ENCODE measurements around the gene MANEA.

DNA sequence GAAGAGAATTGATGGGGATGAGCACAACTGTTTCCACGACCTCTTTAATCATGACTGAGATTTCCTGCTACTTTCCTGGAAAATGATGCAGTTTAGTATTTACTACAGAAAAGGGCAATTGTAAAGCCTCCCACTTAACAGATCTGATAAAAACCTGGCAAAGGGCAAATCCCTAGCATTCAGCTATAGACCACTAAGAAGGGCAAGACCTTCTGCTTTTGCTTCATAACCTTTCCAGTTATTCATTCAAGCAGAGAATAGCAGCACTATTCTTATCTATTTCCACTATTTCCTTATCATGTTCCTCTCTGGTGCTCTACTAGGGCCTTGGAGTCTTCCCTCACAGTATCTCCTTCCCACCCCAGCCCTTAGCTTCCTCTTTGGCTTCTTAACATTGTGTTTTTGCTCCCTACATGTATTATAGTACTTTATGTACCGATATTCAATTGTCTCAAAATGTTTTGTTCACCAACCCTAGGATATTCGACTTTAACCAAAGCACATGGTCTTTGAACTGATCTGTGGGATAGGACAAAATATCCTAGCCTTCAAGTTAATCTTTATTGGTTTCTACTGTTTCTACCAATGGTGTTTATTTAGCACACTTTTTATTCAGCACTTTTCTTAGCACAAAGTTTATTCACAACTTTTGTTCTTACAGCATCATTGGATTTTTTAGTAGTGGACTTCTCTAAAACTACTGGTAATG is 32.7 kb upstream of the MANEA start:
- TF ChIP-seq, protein P1, sequence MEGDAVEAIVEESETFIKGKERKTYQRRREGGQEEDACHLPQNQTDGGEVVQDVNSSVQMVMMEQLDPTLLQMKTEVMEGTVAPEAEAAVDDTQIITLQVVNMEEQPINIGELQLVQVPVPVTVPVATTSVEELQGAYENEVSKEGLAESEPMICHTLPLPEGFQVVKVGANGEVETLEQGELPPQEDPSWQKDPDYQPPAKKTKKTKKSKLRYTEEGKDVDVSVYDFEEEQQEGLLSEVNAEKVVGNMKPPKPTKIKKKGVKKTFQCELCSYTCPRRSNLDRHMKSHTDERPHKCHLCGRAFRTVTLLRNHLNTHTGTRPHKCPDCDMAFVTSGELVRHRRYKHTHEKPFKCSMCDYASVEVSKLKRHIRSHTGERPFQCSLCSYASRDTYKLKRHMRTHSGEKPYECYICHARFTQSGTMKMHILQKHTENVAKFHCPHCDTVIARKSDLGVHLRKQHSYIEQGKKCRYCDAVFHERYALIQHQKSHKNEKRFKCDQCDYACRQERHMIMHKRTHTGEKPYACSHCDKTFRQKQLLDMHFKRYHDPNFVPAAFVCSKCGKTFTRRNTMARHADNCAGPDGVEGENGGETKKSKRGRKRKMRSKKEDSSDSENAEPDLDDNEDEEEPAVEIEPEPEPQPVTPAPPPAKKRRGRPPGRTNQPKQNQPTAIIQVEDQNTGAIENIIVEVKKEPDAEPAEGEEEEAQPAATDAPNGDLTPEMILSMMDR (IDR thresholded peaks at IDR 0.05), result no peak
- TF ChIP-seq POLR2A (IDR thresholded peaks at IDR 0.05), result no peak

All from prostate gland (tissue), 2 donors.